AG09309 (cell line): Measurements from ENCODE around the gene MAFF.

Experiments
- DNase-seq: peaks from one replicate; pipeline ENCODE4 v3.0.0-alpha.2; 2010; ENCODE audit warnings: low read depth
- H3K4me3 ChIP-seq: 2 replicates; pipeline ENCODE4 v1.5.1; 2011; ENCODE audit warnings: mild to moderate bottlenecking, low read depth, low read length, moderate library complexity; ENCODE audit not compliant: control insufficient read depth
- TF ChIP-seq, protein P1 (sequence below): IDR thresholded peaks from 2 replicates; pipeline ENCODE4 v1.5.1; 2011; ENCODE audit warnings: mild to moderate bottlenecking, low read depth, low read length, inconsistent platforms; ENCODE audit not compliant: insufficient read depth, control insufficient read depth; ENCODE audit errors: missing control alignments

MAFF gene

GRCh38 chr22:38213319-38213989 is 11.7 kb downstream of the MAFF start:
- H3K4me3 ChIP-seq = no peak overlapping the region
- no peak for DNase-seq
- TF ChIP-seq, protein P1, sequence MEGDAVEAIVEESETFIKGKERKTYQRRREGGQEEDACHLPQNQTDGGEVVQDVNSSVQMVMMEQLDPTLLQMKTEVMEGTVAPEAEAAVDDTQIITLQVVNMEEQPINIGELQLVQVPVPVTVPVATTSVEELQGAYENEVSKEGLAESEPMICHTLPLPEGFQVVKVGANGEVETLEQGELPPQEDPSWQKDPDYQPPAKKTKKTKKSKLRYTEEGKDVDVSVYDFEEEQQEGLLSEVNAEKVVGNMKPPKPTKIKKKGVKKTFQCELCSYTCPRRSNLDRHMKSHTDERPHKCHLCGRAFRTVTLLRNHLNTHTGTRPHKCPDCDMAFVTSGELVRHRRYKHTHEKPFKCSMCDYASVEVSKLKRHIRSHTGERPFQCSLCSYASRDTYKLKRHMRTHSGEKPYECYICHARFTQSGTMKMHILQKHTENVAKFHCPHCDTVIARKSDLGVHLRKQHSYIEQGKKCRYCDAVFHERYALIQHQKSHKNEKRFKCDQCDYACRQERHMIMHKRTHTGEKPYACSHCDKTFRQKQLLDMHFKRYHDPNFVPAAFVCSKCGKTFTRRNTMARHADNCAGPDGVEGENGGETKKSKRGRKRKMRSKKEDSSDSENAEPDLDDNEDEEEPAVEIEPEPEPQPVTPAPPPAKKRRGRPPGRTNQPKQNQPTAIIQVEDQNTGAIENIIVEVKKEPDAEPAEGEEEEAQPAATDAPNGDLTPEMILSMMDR = no peak

GRCh38 chr22:38213990-38214301 is 12.2 kb downstream of the MAFF start:
- TF ChIP-seq, protein P1 = no peak
- DNase-seq = no peak
- H3K4me3 ChIP-seq = no peak overlapping the region

DNA sequence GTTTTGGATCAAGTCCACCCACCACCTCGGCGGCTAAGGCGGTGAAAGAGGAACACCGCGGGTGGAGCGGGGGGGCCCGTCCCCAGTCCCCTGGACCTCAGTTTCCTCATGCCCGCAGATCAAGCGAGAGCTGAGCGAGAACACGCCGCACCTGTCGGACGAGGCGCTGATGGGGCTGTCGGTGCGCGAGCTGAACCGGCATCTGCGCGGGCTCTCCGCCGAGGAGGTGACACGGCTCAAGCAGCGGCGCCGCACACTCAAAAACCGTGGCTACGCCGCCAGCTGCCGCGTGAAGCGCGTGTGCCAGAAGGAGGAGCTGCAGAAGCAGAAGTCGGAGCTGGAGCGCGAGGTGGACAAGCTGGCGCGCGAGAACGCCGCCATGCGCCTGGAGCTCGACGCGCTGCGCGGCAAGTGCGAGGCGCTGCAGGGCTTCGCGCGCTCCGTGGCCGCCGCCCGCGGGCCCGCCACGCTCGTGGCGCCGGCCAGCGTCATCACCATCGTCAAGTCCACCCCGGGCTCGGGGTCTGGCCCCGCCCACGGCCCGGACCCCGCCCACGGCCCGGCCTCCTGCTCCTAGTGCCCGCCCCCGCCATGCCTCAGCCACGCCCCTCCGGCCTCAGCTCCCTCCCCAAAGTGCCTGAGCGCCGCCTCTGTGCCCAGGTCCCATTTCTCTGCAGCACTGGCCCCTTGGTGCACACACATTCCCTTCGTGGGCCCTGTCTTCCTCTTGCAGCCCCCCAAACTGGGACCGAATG is 12.7 kb downstream of the MAFF start:
- DNase-seq = no peak
- TF ChIP-seq, protein P1 = no peak
- no peak overlapping the region for H3K4me3 ChIP-seq

DNA sequence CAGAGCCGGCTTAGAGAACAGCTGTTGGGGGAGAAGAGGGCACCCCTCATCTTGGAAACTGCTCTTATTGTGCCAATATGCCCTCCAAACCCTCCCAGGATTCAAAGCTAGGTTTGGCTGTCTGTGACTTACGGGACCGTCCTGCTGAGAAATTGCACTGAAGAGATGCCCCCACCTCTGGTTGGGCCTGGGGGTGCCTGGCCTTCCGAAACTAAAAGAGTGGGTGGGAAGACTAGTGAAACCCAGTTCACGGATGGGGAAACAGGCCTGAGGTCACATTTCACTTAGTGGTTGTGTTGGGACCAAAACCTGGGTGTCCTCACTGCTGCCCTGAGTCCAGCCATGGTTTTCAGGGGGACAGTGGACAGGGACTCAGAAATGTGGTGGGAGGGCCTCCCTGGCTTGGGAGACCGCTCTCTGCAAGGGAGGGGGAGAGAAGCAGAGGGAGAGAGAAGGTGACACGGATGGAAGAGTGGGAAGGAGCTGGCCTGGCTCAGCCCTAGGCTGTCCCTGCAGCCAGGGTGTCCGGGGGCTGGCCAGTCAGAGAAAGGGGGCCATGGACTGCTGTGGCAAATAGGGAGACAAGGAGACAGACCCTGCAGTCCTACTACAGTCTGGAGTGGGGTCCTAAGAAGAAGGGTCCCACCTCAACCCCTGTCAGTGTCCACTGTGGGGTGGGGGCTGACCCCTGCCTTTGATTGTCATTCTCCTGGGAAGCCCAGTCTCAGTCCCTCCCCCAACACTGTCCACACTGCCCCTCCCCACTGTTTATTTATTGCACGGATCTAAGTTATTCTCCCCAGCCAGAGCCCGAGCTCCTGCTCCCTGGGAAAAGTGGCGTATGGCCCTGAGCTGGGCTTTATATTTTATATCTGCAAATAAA is 13.6 kb downstream of the MAFF start:
- H3K4me3 ChIP-seq = no peak overlapping the region
- TF ChIP-seq, protein P1 = no peak
- no peak for DNase-seq

- TF ChIP-seq, protein P1 = no peak
- H3K4me3 ChIP-seq = no peak overlapping the region
- peak; percentile 80 for DNase-seq
Measured at GRCh38 chr22:38218661-38219622, 17.1 kb downstream of the MAFF start.
